Measurements from ENCODE around the gene ATP8B1. TPM values are rescaled to one million over a fixed set of nuclear protein-coding genes. Genes with fewer than 3 reads are reported as not detected.

Gene ATP8B1
- total and polyA plus RNA-seq, 2 of the 8 experiments (the other 6 are each of a cell fraction or from before 2014, with no cell fraction given): 1.1 to 4.6 TPM

GRCh38 chr18:57759650-57760049 is 43.5 kb downstream of the ATP8B1 start:
- H2AK5ac ChIP-seq (ENCODE audit: low read depth, low read length): no peak overlapping the region
- no peak overlapping the region for H3K14ac ChIP-seq (ENCODE audit: insufficient read length)
- H3K23ac ChIP-seq (ENCODE audit: insufficient read length): no peak overlapping the region
- H2BK120ac ChIP-seq (replicated peaks; ENCODE audit: low read depth, low read length): no peak overlapping the region
- no peak overlapping the region for H2BK20ac ChIP-seq (ENCODE audit: low read length)
- H3K27ac ChIP-seq (ENCODE audit: low read depth, low read length): no peak overlapping the region
- no peaks in the 10 kb centered on the region for H3K4me1 ChIP-seq (replicated peaks in 1 of 4; ENCODE audit: control insufficient read depth in 3 of 4, insufficient read depth in 4 of 4, low read length in 3 of 4)
- DNase-seq (ENCODE audit: low read depth in 1 of 2, low spot score in 2 of 2) (no peak), FAIRE-seq (no peak)
- H3K9me3 ChIP-seq (ENCODE audit: insufficient read depth in 2 of 2, low read depth in 1 of 2, low read length in 1 of 2): no peaks in the 10 kb centered on the region
- H3K23me2 ChIP-seq (ENCODE audit: low read depth, low read length): no peaks in the 10 kb centered on the region; the same call in 1 of the 2 replicates
- H3K79me2 ChIP-seq (ENCODE audit: control insufficient read depth in 1 of 2, insufficient read depth in 2 of 2, low read length in 2 of 2): no peaks in the 10 kb centered on the region
- H4K8ac ChIP-seq (ENCODE audit: extremely low read depth, insufficient read depth, low read length): no peak overlapping the region
- 87% methylated on average over 12 of the region's 13 CpGs; no CpG with 5 or more reads in 1 of the 2 experiments for WGBS, 2 experiments (ENCODE audit: extremely low coverage in 1 of 2, insufficient coverage in 1 of 2, insufficient read length in 1 of 2, insufficient replicate concordance in 2 of 2, low coverage in 1 of 2, low lambda C conversion rate in 2 of 2, missing lambda C conversion rate in 1 of 2)
- no peak overlapping the region for H3K4me3 ChIP-seq (ENCODE audit: extremely low read depth in 1 of 4, insufficient read depth in 2 of 4, low read depth in 3 of 4, low read length in 4 of 4)
- no peak overlapping the region for H3K4ac ChIP-seq (replicated peaks; ENCODE audit: insufficient read length, low read depth, low read length)
- ChIA-PET CTCF (ENCODE audit: partially characterized antibody) (interaction anchor here (0.6 to 1.1 kb wide), 2 partner anchors 13 to 1395 kb away, joined by 3 read pairs; no protein-coding TSS in a partner anchor), POLR2A (ENCODE audit: partially characterized antibody) (no interaction called here)
- H3K9ac ChIP-seq (replicated peaks in 1 of 4; ENCODE audit: extremely low read depth in 1 of 4, low read depth in 3 of 4, low read length in 3 of 4): no peak overlapping the region
- no peak overlapping the region for H4K91ac ChIP-seq (replicated peaks; ENCODE audit: insufficient read length, low read length)
- no peak overlapping the region for H3K4me2 ChIP-seq (ENCODE audit: insufficient read depth in 1 of 2, low read depth in 2 of 2, low read length in 2 of 2)
- no peak overlapping the region for H3K56ac ChIP-seq (replicated peaks; ENCODE audit: insufficient read length, low read depth, low read length)
- H3K79me1 ChIP-seq (ENCODE audit: low read depth, low read length): no peaks in the 10 kb centered on the region; the same call in 1 of the 2 replicates
- H3K36me3 ChIP-seq (ENCODE audit: control insufficient read depth in 2 of 4, insufficient read depth in 4 of 4, low read length in 3 of 4): no peaks in the 10 kb centered on the region
- no peak overlapping the region for H3K18ac ChIP-seq (ENCODE audit: extremely low read depth, low read length)
- H4K20me1 ChIP-seq (replicated peaks in 1 of 2; ENCODE audit: control insufficient read depth in 1 of 2, insufficient read depth in 2 of 2, low read length in 2 of 2): no peaks in the 10 kb centered on the region
- H4K5ac ChIP-seq (ENCODE audit: insufficient read length, low read depth, low read length): no peak overlapping the region
- H2BK12ac ChIP-seq (ENCODE audit: low read depth, low read length): no peak overlapping the region
- no peak overlapping the region for H2BK5ac ChIP-seq (ENCODE audit: low read depth, low read length)
- no peak overlapping the region for H2BK15ac ChIP-seq (ENCODE audit: low read length)
- H2AFZ ChIP-seq (ENCODE audit: low read length): no peak overlapping the region
- H3K27me3 ChIP-seq (replicated peaks in 1 of 4; ENCODE audit: control insufficient read depth in 3 of 4, extremely low read depth in 1 of 4, insufficient read depth in 3 of 4, low read length in 3 of 4): no peaks in the 10 kb centered on the region
- TF ChIP-seq ZNF274 (IDR thresholded peaks at IDR 0.05; ENCODE audit: borderline replicate concordance, extremely low read depth, low read length) (no peak), BRCA1 (IDR thresholded peaks at IDR 0.05; ENCODE audit: low read depth, low read length) (no peak), RBBP5 (IDR thresholded peaks at IDR 0.05; ENCODE audit: borderline replicate concordance, low read depth, low read length) (no peak), JUND (IDR thresholded peaks at IDR 0.05; ENCODE audit: low read length) (no peak), GTF2F1 (IDR thresholded peaks at IDR 0.05; ENCODE audit: borderline replicate concordance, low read depth, low read length) (no peak)
- TF ChIP-seq, protein P1, sequence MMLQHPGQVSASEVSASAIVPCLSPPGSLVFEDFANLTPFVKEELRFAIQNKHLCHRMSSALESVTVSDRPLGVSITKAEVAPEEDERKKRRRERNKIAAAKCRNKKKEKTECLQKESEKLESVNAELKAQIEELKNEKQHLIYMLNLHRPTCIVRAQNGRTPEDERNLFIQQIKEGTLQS (IDR thresholded peaks at IDR 0.05; ENCODE audit: insufficient read depth, low read depth, low read length): no peak

Data from H1 (cell line).